SU-DHL-6 (cell line): Measurements from ENCODE around the gene SESTD1.

ENCODE experiments used
- H2AFZ ChIP-seq: fragments of 200-600 bp; sonication (generic); 2 replicates; pipeline ENCODE4 v1.6.1; 2014; ENCODE audit warnings: low read depth, mild to moderate bottlenecking, moderate library complexity, mixed read lengths, antibody characterized with exemption, low read length; ENCODE audit not compliant: severe bottlenecking
- H3F3A ChIP-seq: fragments of 200-600 bp; shearing (Covaris generic); 2 replicates; pipeline ENCODE4 v1.6.0; 2016; ENCODE audit warnings: antibody characterized with exemption, mild to moderate bottlenecking; ENCODE audit not compliant: insufficient read depth
- H3K27ac ChIP-seq: fragments of 200-600 bp; sonication (generic); 2 replicates; pipeline ENCODE4 v1.5.1; 2016; ENCODE audit warnings: low read depth, mild to moderate bottlenecking, low read length, moderate library complexity, mixed read lengths
- H3K27me3 ChIP-seq: fragments of 200-600 bp; sonication (generic), shearing (Covaris generic); 2 replicates; pipeline ENCODE4 v1.6.0; 2014; ENCODE audit warnings: mild to moderate bottlenecking, low read length
- H3K36me3 ChIP-seq: fragments of 200-600 bp; sonication (generic); 2 replicates; pipeline ENCODE4 v1.6.1; 2014; ENCODE audit warnings: mild to moderate bottlenecking, low read length, mixed read lengths
- H3K4me2 ChIP-seq: fragments of 300-600, 200-600 bp; shearing (Covaris generic), sonication (generic); 2 replicates; pipeline ENCODE4 v1.6.0; 2014; ENCODE audit warnings: low read length, low read depth, mild to moderate bottlenecking; ENCODE audit not compliant: poor library complexity, severe bottlenecking
- H3K4me3 ChIP-seq: fragments of 200-600 bp; sonication (generic); 2 replicates; pipeline ENCODE4 v1.5.1; 2014; ENCODE audit warnings: antibody characterized with exemption, low read length, mild to moderate bottlenecking, mixed read lengths; ENCODE audit not compliant: insufficient read depth, poor library complexity, severe bottlenecking
- H3K79me2 ChIP-seq: fragments of 200-600 bp; sonication (generic); 2 replicates; pipeline ENCODE4 v1.6.1; 2014; ENCODE audit warnings: mild to moderate bottlenecking, low read length, moderate library complexity; ENCODE audit not compliant: insufficient read depth
- H3K9ac ChIP-seq: fragments of 200-600 bp; sonication (generic); 2 replicates; pipeline ENCODE4 v1.7.0; 2014; ENCODE audit warnings: mild to moderate bottlenecking, low read length
- H3K9me2 ChIP-seq: fragments of 200-600 bp; sonication (generic); replicated peaks from 2 replicates; pipeline ENCODE4 v1.6.1; 2014; ENCODE audit warnings: low read length; ENCODE audit not compliant: insufficient read depth
- H3K9me3 ChIP-seq: fragments of 200-600 bp; sonication (generic); 2 replicates; pipeline ENCODE4 v1.6.1; 2014; ENCODE audit warnings: low read length, mixed read lengths; ENCODE audit not compliant: insufficient read depth
- H4K20me1 ChIP-seq: fragments of 200-600 bp; sonication (generic); 2 replicates; pipeline ENCODE4 v1.6.1; 2014; ENCODE audit warnings: low read depth, mild to moderate bottlenecking, antibody characterized with exemption, low read length, moderate library complexity, mixed read lengths
- CTCF ChIP-seq: fragments of 200-600 bp; sonication (generic); IDR thresholded peaks from one replicate; pipeline ENCODE4 v1.5.1; 2017; ENCODE audit warnings: antibody characterized with exemption, mild to moderate bottlenecking, low read length, moderate library complexity; ENCODE audit not compliant: insufficient read depth, poor library complexity, severe bottlenecking
- EZH2phosphoT487 ChIP-seq: fragments of 200-600 bp; sonication (generic), shearing (Covaris generic); conservative IDR thresholded peaks from 2 replicates; pipeline ENCODE4 v1.6.1; 2018; ENCODE audit warnings: mild to moderate bottlenecking, antibody characterized with exemption, low read length, moderate library complexity, mixed read lengths

The SESTD1 gene

GRCh38 chr2:179082697-179083096, 181.9 kb downstream of the SESTD1 start:
- Histone ChIP-seq H3K79me2 (no peaks in the 10 kb centered on the region), H3F3A (no peaks in the 10 kb centered on the region), H3K9me2 (no peaks in the 10 kb centered on the region), H4K20me1 (no peaks in the 10 kb centered on the region), H3K4me3 (no peak overlapping the region), H3K36me3 (no peaks in the 10 kb centered on the region), H2AFZ (no peak overlapping the region), H3K27me3 (no peaks in the 10 kb centered on the region), H3K9me3 (no peaks in the 10 kb centered on the region), H3K4me2 (no peak overlapping the region), H3K27ac (no peak overlapping the region), H3K9ac (no peak overlapping the region)
- TF ChIP-seq EZH2phosphoT487 (no peak), CTCF (no peak)

GRCh38 chr2:179081954-179082353, 182.7 kb downstream of the SESTD1 start:
- no peak for TF ChIP-seq EZH2phosphoT487
- no peak for TF ChIP-seq CTCF
- H3K4me3 ChIP-seq = no peak overlapping the region
- H3K9me3 ChIP-seq = no peaks in the 10 kb centered on the region
- no peaks in the 10 kb centered on the region for H3K9me2 ChIP-seq
- H3F3A ChIP-seq = no peaks in the 10 kb centered on the region
- H4K20me1 ChIP-seq = no peaks in the 10 kb centered on the region
- no peaks in the 10 kb centered on the region for H3K27me3 ChIP-seq
- H3K27ac ChIP-seq = no peak overlapping the region
- H2AFZ ChIP-seq = no peak overlapping the region
- H3K79me2 ChIP-seq = no peaks in the 10 kb centered on the region
- no peak overlapping the region for H3K9ac ChIP-seq
- H3K36me3 ChIP-seq = no peaks in the 10 kb centered on the region
- H3K4me2 ChIP-seq = no peak overlapping the region

GRCh38 chr2:179072527-179072926, 192.1 kb downstream of the SESTD1 start:
- Histone ChIP-seq H3K36me3 (no peaks in the 10 kb centered on the region), H3K27ac (no peak overlapping the region), H2AFZ (no peak overlapping the region), H3K9ac (no peak overlapping the region), H3K27me3 (no peaks in the 10 kb centered on the region), H3K4me3 (no peak overlapping the region), H3K79me2 (no peaks in the 10 kb centered on the region), H4K20me1 (no peaks in the 10 kb centered on the region), H3F3A (no peaks in the 10 kb centered on the region), H3K9me2 (no peaks in the 10 kb centered on the region), H3K9me3 (no peaks in the 10 kb centered on the region), H3K4me2 (no peak overlapping the region)
- no peak for TF ChIP-seq CTCF
- no peak for TF ChIP-seq EZH2phosphoT487
